Ishikawa (cell line): ENCODE measurements around the gene NSUN3.

Experiments
- CEBPB ChIP-seq: IDR thresholded peaks from 2 replicates; pipeline ENCODE4 v1.6.1; 2012
- CREB1 ChIP-seq: IDR thresholded peaks from 2 replicates; pipeline ENCODE4 v1.6.1; 2012; ENCODE audit warnings: low read depth
- EGR1 ChIP-seq: IDR thresholded peaks from 2 replicates; pipeline ENCODE4 v1.6.1; 2012
- EP300 ChIP-seq: IDR thresholded peaks from 2 replicates; pipeline ENCODE4 v1.6.1; 2012; ENCODE audit warnings: borderline replicate concordance
- FOXM1 ChIP-seq: IDR thresholded peaks from 2 replicates; pipeline ENCODE4 v1.6.1; 2012; ENCODE audit warnings: low read depth, borderline replicate concordance
- RAD21 ChIP-seq: IDR thresholded peaks from 2 replicates; pipeline ENCODE4 v1.6.1; 2012; ENCODE audit warnings: low read depth
- REST ChIP-seq: IDR thresholded peaks from 2 replicates; pipeline ENCODE4 v1.6.1; 2012; ENCODE audit warnings: low read depth, mild to moderate bottlenecking
- TAF1 ChIP-seq: IDR thresholded peaks from 2 replicates; pipeline ENCODE4 v1.6.1; 2012; ENCODE audit warnings: low read depth, mild to moderate bottlenecking
- TCF12 ChIP-seq: IDR thresholded peaks from 2 replicates; pipeline ENCODE4 v1.6.1; 2012; ENCODE audit warnings: low read depth
- YY1 ChIP-seq: IDR thresholded peaks from 2 replicates; pipeline ENCODE4 v1.6.1; 2012; ENCODE audit warnings: low read depth
- ZBTB7A ChIP-seq: IDR thresholded peaks from 2 replicates; pipeline ENCODE4 v1.6.1; 2012; ENCODE audit warnings: low read depth

DNA sequence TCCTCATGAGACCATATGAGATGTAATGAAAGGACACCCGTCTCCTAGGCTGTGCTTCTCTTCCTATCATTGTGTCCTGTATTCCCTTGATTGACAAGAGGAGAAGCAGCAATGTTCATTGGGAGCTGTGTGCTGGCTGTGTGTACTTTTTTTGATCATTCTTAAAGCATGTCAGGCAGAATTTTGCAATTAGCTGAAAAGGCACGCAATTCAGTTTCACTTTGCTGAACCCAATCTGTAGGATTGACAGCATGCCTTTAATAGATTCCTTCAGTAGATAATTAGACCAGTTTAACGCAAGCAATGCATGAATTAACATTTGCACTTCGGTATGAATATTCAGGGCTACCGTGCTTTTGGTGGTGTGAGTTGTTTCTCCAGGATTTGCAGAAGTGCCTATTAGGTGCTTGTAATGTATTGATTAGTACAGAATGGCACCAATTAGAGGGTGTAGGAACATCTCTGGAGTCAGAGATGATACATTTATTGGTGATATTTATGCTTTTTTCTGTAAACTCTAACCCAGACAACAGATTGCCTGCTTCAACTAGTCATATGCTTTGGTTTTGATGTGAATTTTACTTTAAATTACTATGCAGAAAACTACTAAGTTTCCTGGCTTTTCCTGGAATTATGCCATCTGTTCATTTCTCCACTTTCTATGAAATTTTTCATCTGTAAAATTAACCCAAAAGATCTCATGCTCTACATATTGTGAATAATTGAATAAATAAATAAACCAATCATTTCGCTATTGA is 114.3 kb downstream of the NSUN3 start:
- TF ChIP-seq REST, result no peak
- TF ChIP-seq TAF1, result no peak
- TF ChIP-seq EGR1, result no peak
- TF ChIP-seq CREB1, result no peak
- TF ChIP-seq CEBPB, result no peak
- no peak for TF ChIP-seq TCF12
- TF ChIP-seq FOXM1, result no peak
- TF ChIP-seq ZBTB7A, result no peak
- no peak for TF ChIP-seq EP300
- no peak for TF ChIP-seq RAD21
- no peak for TF ChIP-seq YY1
